IPS DF 6.9 (cell line): ENCODE data around the gene TSPAN1.
A peak's percentile ranks its signal among the peaks of the same experiment; 100 is the strongest.
"Not testable (repeated sequence)": the region's sequence is repeated elsewhere in the genome, so short reads cannot be mapped to it uniquely, and the experiment has no call there.

ENCODE experiments used
- DNase-seq: peaks from one replicate; pipeline ENCODE4 v3.0.0-alpha.2; 2013; ENCODE audit warnings: low read depth, low spot score
- H3K27ac ChIP-seq: one replicate; pipeline ENCODE4 v1.5.1; 2013; ENCODE audit warnings: low read length, control low read depth
- H3K27me3 ChIP-seq: 2 replicates; pipeline ENCODE4 v1.6.1; 2013; ENCODE audit warnings: mild to moderate bottlenecking, low read length; ENCODE audit not compliant: control insufficient read depth, insufficient read depth
- H3K36me3 ChIP-seq: 2 replicates; pipeline ENCODE4 v1.6.1; 2013; ENCODE audit warnings: low read length; ENCODE audit not compliant: control insufficient read depth, insufficient read depth
- H3K4me1 ChIP-seq: 2 replicates; pipeline ENCODE4 v1.6.1; 2013; ENCODE audit warnings: low read length; ENCODE audit not compliant: control insufficient read depth, insufficient read depth
- H3K4me3 ChIP-seq: 2 replicates; pipeline ENCODE4 v1.5.1; 2013; ENCODE audit warnings: mild to moderate bottlenecking, low read length
- H3K9me3 ChIP-seq: 2 replicates; pipeline ENCODE4 v1.6.1; 2013; ENCODE audit warnings: low read length, inconsistent platforms; ENCODE audit not compliant: control insufficient read depth, insufficient read depth
- WGBS: extraction: QIAGEN DNeasy Blood & Tissue Kit; methylation state at CpG from one replicate; pipeline ENCODE4 v1.1.7; 2013; ENCODE audit warnings: mixed read lengths, missing lambda C conversion rate; ENCODE audit not compliant: insufficient read length, insufficient coverage; 5-methylcytosine and 5-hydroxymethylcytosine counted together

TSPAN1 gene

GRCh38 chr1:46218443-46218842 lies 43.6 kb downstream of the TSPAN1 start:
- no peak for DNase-seq
- H3K27ac ChIP-seq = no peak overlapping the region
- no CpG with 5 or more reads among the region's 8 CpGs for WGBS

GRCh38 chr1:46219551-46220520 lies 44.9 kb downstream of the TSPAN1 start:
- Histone ChIP-seq H3K4me1 (peaks cover 3% of the 10 kb centered on the region; the same call in 1 of the 2 replicates), H3K36me3 (peaks cover 3% of the 10 kb centered on the region; the same call in 1 of the 2 replicates), H3K27me3 (no peaks in the 10 kb centered on the region), H3K4me3 (no peak overlapping the region), H3K9me3 (no peaks in the 10 kb centered on the region), H3K27ac (no peak overlapping the region)
- WGBS = no CpG with 5 or more reads among the region's 18 CpGs
- DNase-seq = no peak

More at GRCh38 chr1:46218443-46218842, 43.6 kb downstream of the TSPAN1 start:
- Histone ChIP-seq H3K4me3 (no peak overlapping the region), H3K27me3 (no peaks in the 10 kb centered on the region), H3K4me1 (0 out of 2 replicates have a peak, but pooled peaks cover 1% of the 10 kb centered on the region), H3K36me3 (peaks cover 3% of the 10 kb centered on the region; the same call in 1 of the 2 replicates), H3K9me3 (no peaks in the 10 kb centered on the region)

GRCh38 chr1:46220808-46221207 lies 45.9 kb downstream of the TSPAN1 start:
- no CpG with 5 or more reads among the region's 3 CpGs for WGBS
- Histone ChIP-seq H3K36me3 (peaks cover 3% of the 10 kb centered on the region; the same call in 1 of the 2 replicates), H3K27ac (no peak overlapping the region), H3K27me3 (no peaks in the 10 kb centered on the region), H3K4me3 (no peak overlapping the region), H3K4me1 (peaks cover 3% of the 10 kb centered on the region; the same call in 1 of the 2 replicates), H3K9me3 (no peaks in the 10 kb centered on the region)
- no peak for DNase-seq

GRCh38 chr1:46221749-46222148 lies 46.9 kb downstream of the TSPAN1 start:
- Histone ChIP-seq H3K27me3 (no peaks in the 10 kb centered on the region), H3K27ac (no peak overlapping the region), H3K36me3 (peaks cover 3% of the 10 kb centered on the region; the same call in 1 of the 2 replicates), H3K4me1 (peaks cover 3% of the 10 kb centered on the region; the same call in 1 of the 2 replicates), H3K9me3 (no peaks in the 10 kb centered on the region), H3K4me3 (no peak overlapping the region)
- no peak for DNase-seq
- WGBS = no CpG with 5 or more reads among the region's 4 CpGs

GRCh38 chr1:46223055-46223454 lies 48.2 kb downstream of the TSPAN1 start:
- H3K27ac ChIP-seq = not testable (repeated sequence)

GRCh38 chr1:46223472-46223943 lies 48.6 kb downstream of the TSPAN1 start:
- peaks cover 3% of the 10 kb centered on the region; the same call in 1 of the 2 replicates for H3K36me3 ChIP-seq
- H3K4me3 ChIP-seq = no peak overlapping the region
- H3K4me1 ChIP-seq = peaks cover 3% of the 10 kb centered on the region; the same call in 1 of the 2 replicates
- H3K27me3 ChIP-seq = no peaks in the 10 kb centered on the region
- H3K9me3 ChIP-seq = no peaks in the 10 kb centered on the region
- H3K27ac ChIP-seq = no peak overlapping the region
- peak; percentile 70 for DNase-seq
- no CpG with 5 or more reads among the region's 6 CpGs for WGBS

More at GRCh38 chr1:46223055-46223454, 48.2 kb downstream of the TSPAN1 start:
- not testable (repeated sequence) for H3K36me3 ChIP-seq, H3K4me1 ChIP-seq, H3K4me3 ChIP-seq, DNase-seq, H3K27me3 ChIP-seq, H3K9me3 ChIP-seq
- WGBS = no CpG with 5 or more reads among the region's 11 CpGs

- no peak for DNase-seq
- H3K4me3 ChIP-seq = no peak overlapping the region
- no peaks in the 10 kb centered on the region for H3K27me3 ChIP-seq
- H3K9me3 ChIP-seq = no peaks in the 10 kb centered on the region
- H3K36me3 ChIP-seq = no peaks in the 10 kb centered on the region
- WGBS = no CpG with 5 or more reads among the region's 4 CpGs
- no peak overlapping the region for H3K27ac ChIP-seq
- peaks cover 3% of the 10 kb centered on the region; the same call in 1 of the 2 replicates for H3K4me1 ChIP-seq
Observed at GRCh38 chr1:46224966-46225365, 50.1 kb downstream of the TSPAN1 start.

- no CpG with 5 or more reads among the region's 3 CpGs for WGBS
- not testable (repeated sequence) for H3K9me3 ChIP-seq, DNase-seq
Observed at GRCh38 chr1:46231231-46231630, 56.3 kb downstream of the TSPAN1 start.

More at GRCh38 chr1:46231231-46231630, 56.3 kb downstream of the TSPAN1 start:
- H3K4me3 ChIP-seq, H3K36me3 ChIP-seq, H3K27ac ChIP-seq, H3K27me3 ChIP-seq, H3K4me1 ChIP-seq: not testable (repeated sequence)
